Thyroid gland (tissue), 4 donors: ENCODE data around the gene FAM200A.

Source experiments
- POLR2A ChIP-seq, 2 donors: fragments of 450-650 bp; IDR thresholded peaks; one replicate each; pipeline ENCODE4 v1.6.1; 2017; ENCODE audit warnings: antibody characterized with exemption in 2 of 2, mild to moderate bottlenecking in 2 of 2, moderate library complexity in 1 of 2
- TF ChIP-seq, protein P1 (sequence below), 6 experiments: fragments of 200-600 bp in 3 of 6; fragments of 450-650 bp in 3 of 6; sonication (generic) in 3 of 6; IDR thresholded peaks; one replicate each; pipeline ENCODE4 v1.5.1; 2016 to 2019; ENCODE audit warnings: antibody characterized with exemption in 6 of 6, mild to moderate bottlenecking in 2 of 6, inconsistent platforms in 1 of 6, moderate library complexity in 1 of 6

GRCh38 chr7:99551767-99552463 lies at the start of gene FAM200A:
- TF ChIP-seq, protein P1, sequence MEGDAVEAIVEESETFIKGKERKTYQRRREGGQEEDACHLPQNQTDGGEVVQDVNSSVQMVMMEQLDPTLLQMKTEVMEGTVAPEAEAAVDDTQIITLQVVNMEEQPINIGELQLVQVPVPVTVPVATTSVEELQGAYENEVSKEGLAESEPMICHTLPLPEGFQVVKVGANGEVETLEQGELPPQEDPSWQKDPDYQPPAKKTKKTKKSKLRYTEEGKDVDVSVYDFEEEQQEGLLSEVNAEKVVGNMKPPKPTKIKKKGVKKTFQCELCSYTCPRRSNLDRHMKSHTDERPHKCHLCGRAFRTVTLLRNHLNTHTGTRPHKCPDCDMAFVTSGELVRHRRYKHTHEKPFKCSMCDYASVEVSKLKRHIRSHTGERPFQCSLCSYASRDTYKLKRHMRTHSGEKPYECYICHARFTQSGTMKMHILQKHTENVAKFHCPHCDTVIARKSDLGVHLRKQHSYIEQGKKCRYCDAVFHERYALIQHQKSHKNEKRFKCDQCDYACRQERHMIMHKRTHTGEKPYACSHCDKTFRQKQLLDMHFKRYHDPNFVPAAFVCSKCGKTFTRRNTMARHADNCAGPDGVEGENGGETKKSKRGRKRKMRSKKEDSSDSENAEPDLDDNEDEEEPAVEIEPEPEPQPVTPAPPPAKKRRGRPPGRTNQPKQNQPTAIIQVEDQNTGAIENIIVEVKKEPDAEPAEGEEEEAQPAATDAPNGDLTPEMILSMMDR (IDR thresholded peaks at IDR 0.05), result no peak
- peak in 1 of 2 donors; percentile 72 for TF ChIP-seq POLR2A (IDR thresholded peaks at IDR 0.05)
